ENCODE results near the gene CHAC1. TPM values are rescaled to one million over a fixed set of nuclear protein-coding genes. Genes with fewer than 3 reads are reported as not detected.
A peak's percentile ranks its signal among the peaks of the same experiment; 100 is the strongest.

The CHAC1 gene
- total RNA-seq, 2 donors from 2014 or later: 0.18 to 2.7 TPM

GRCh38 chr15:40908095-40908494 is 45.2 kb upstream of the CHAC1 start:
- Histone ChIP-seq H3K9me3 (no peaks in the 10 kb centered on the region), H3K27ac (peak overlapping the region in 1 of 2 donors; percentile 8), H3K36me3 (no peaks in the 10 kb centered on the region), H3K27me3 (replicated peaks; ENCODE audit: insufficient read depth) (no peaks in the 10 kb centered on the region), H3K4me1 (replicated peaks) (peaks cover 22% of the 10 kb centered on the region), H3K4me3 (no peak overlapping the region)
- WGBS: 84% methylated on average over 7 of the region's 7 CpGs
- no peak for DNase-seq (ENCODE audit: low spot score)
- no peak for TF ChIP-seq CTCF (IDR thresholded peaks at IDR 0.05)
- no peak for TF ChIP-seq POLR2AphosphoS5 (IDR thresholded peaks at IDR 0.05)
- no peak for TF ChIP-seq POLR2A (IDR thresholded peaks at IDR 0.05)
- intact Hi-C loops (cut with DNase I): loop anchor here (5.0 to 10.0 kb wide), 3 partner anchors 34 to 274 kb away; partner anchors contain the start of gene INO80

- intact Hi-C loops (cut with DNase I): loop anchor here (5.0 to 10.0 kb wide), 3 partner anchors 32 to 272 kb away; partner anchors contain the start of gene INO80
- no peaks in the 10 kb centered on the region for H3K27me3 ChIP-seq (replicated peaks; ENCODE audit: insufficient read depth)
- no peak overlapping the region for H3K27ac ChIP-seq
- TF ChIP-seq POLR2A (IDR thresholded peaks at IDR 0.05) (no peak), POLR2AphosphoS5 (IDR thresholded peaks at IDR 0.05) (no peak), CTCF (IDR thresholded peaks at IDR 0.05) (no peak)
- H3K36me3 ChIP-seq: no peaks in the 10 kb centered on the region
- 62% methylated on average over 17 of the region's 17 CpGs for WGBS
- no peaks in the 10 kb centered on the region for H3K9me3 ChIP-seq
- DNase-seq (ENCODE audit: low spot score): no peak
- no peak overlapping the region for H3K4me3 ChIP-seq
- H3K4me1 ChIP-seq (replicated peaks): peaks cover 19% of the 10 kb centered on the region
These were observed 43.3 kb upstream of the CHAC1 start for GRCh38 chr15:40909662-40910630.

GRCh38 chr15:40911141-40911540 is 42.1 kb upstream of the CHAC1 start:
- intact Hi-C loops (cut with DNase I): no loop called here
- WGBS: 62% methylated on average over 7 of the region's 7 CpGs
- Histone ChIP-seq H3K9me3 (no peaks in the 10 kb centered on the region), H3K27me3 (replicated peaks; ENCODE audit: insufficient read depth) (no peaks in the 10 kb centered on the region), H3K4me3 (no peak overlapping the region), H3K4me1 (replicated peaks) (peaks cover 13% of the 10 kb centered on the region), H3K36me3 (no peaks in the 10 kb centered on the region), H3K27ac (no peak overlapping the region)
- TF ChIP-seq POLR2AphosphoS5 (IDR thresholded peaks at IDR 0.05) (no peak), POLR2A (IDR thresholded peaks at IDR 0.05) (no peak), CTCF (IDR thresholded peaks at IDR 0.05) (no peak)
- no peak for DNase-seq (ENCODE audit: low spot score)

GRCh38 chr15:40911693-40912092 is 41.6 kb upstream of the CHAC1 start:
- Histone ChIP-seq H3K4me3 (no peak overlapping the region), H3K27ac (no peak overlapping the region), H3K9me3 (no peaks in the 10 kb centered on the region), H3K27me3 (replicated peaks; ENCODE audit: insufficient read depth) (no peaks in the 10 kb centered on the region), H3K36me3 (no peaks in the 10 kb centered on the region), H3K4me1 (replicated peaks) (peaks cover 8% of the 10 kb centered on the region)
- no peak for TF ChIP-seq POLR2A (IDR thresholded peaks at IDR 0.05)
- DNase-seq (ENCODE audit: low spot score): no peak
- intact Hi-C loops (cut with DNase I): no loop called here
- WGBS: 61% methylated on average over 2 of the region's 2 CpGs

GRCh38 chr15:40912478-40912877 is 40.8 kb upstream of the CHAC1 start:
- Histone ChIP-seq H3K4me1 (replicated peaks) (peaks cover 4% of the 10 kb centered on the region), H3K27ac (no peak overlapping the region), H3K4me3 (no peak overlapping the region), H3K9me3 (no peaks in the 10 kb centered on the region), H3K36me3 (no peaks in the 10 kb centered on the region), H3K27me3 (replicated peaks; ENCODE audit: insufficient read depth) (no peaks in the 10 kb centered on the region)
- WGBS: 87% methylated on average over 5 of the region's 6 CpGs
- no peak for TF ChIP-seq POLR2AphosphoS5 (IDR thresholded peaks at IDR 0.05)
- no peak for TF ChIP-seq CTCF (IDR thresholded peaks at IDR 0.05)
- TF ChIP-seq POLR2A (IDR thresholded peaks at IDR 0.05): no peak
- intact Hi-C loops (cut with DNase I): no loop called here
- no peak for DNase-seq (ENCODE audit: low spot score)
